HG03095 (cell line): ENCODE data around the gene MAP3K20.
A peak's percentile ranks its signal among the peaks of the same experiment; 100 is the strongest.
"Not testable (repeated sequence)": the region's sequence is repeated elsewhere in the genome, so short reads cannot be mapped to it uniquely, and the experiment has no call there.

Experiments
- ATAC-seq: cut with Tn5 transposase; IDR thresholded peaks from one replicate; pipeline ENCODE4 v1.9.1; 2021; ENCODE audit warnings: moderate library complexity; ENCODE audit not compliant: unreplicated experiment

The MAP3K20 gene

GRCh38 chr2:173301549-173301948 is 225.9 kb downstream of the MAP3K20 start:
- ATAC-seq = not testable (repeated sequence)

- no peak for ATAC-seq
These were observed 229.7 kb downstream of the MAP3K20 start for GRCh38 chr2:173305303-173305702.

- peak; percentile 72 for ATAC-seq
These were observed 231.6 kb downstream of the MAP3K20 start for GRCh38 chr2:173307293-173307692.

- ATAC-seq = not testable (repeated sequence)
These were observed 233.7 kb downstream of the MAP3K20 start for GRCh38 chr2:173309370-173309769.

GRCh38 chr2:173311844-173312606 is 236.4 kb downstream of the MAP3K20 start:
- ATAC-seq = no peak
